Metanephros (tissue), 1 donor: ENCODE data around the gene DGKK. TPM values are rescaled to one million over a fixed set of nuclear protein-coding genes. Genes with fewer than 3 reads are reported as not detected.

Experiments used
- total RNA-seq: library from RNA; depleted of rRNA; stranded (reverse); fragments of >200 nt; gene quantifications from one replicate; pipeline ENCODE4 v1.2.3, GENCODE V29; 2014

DGKK gene, protein sequence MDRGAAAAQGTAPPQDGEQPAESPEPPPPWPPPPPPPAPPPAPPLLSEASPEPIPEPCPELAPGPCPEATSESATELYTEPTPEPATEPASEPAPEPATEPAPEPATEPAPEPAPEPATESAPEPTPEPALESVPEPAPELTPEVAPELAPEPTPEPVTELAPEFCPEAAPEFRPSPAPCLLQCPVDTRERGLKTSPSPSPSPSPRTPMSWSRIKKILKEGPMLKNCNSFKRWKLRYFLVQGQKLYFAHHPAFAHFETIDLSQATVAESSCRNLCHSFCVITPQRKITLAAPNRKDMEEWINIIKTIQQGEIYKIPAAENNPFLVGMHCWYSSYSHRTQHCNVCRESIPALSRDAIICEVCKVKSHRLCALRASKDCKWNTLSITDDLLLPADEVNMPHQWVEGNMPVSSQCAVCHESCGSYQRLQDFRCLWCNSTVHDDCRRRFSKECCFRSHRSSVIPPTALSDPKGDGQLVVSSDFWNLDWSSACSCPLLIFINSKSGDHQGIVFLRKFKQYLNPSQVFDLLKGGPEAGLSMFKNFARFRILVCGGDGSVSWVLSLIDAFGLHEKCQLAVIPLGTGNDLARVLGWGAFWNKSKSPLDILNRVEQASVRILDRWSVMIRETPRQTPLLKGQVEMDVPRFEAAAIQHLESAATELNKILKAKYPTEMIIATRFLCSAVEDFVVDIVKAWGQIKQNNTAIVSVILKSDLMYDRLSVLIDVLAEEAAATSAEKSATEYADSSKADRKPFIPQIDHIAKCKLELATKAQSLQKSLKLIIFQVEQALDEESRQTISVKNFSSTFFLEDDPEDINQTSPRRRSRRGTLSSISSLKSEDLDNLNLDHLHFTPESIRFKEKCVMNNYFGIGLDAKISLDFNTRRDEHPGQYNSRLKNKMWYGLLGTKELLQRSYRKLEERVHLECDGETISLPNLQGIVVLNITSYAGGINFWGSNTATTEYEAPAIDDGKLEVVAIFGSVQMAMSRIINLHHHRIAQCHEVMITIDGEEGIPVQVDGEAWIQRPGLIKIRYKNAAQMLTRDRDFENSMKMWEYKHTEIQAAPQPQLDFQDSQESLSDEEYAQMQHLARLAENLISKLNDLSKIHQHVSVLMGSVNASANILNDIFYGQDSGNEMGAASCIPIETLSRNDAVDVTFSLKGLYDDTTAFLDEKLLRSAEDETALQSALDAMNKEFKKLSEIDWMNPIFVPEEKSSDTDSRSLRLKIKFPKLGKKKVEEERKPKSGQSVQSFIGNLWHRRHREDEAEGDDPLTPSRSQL
- 3.2 TPM for total RNA-seq

DNA sequence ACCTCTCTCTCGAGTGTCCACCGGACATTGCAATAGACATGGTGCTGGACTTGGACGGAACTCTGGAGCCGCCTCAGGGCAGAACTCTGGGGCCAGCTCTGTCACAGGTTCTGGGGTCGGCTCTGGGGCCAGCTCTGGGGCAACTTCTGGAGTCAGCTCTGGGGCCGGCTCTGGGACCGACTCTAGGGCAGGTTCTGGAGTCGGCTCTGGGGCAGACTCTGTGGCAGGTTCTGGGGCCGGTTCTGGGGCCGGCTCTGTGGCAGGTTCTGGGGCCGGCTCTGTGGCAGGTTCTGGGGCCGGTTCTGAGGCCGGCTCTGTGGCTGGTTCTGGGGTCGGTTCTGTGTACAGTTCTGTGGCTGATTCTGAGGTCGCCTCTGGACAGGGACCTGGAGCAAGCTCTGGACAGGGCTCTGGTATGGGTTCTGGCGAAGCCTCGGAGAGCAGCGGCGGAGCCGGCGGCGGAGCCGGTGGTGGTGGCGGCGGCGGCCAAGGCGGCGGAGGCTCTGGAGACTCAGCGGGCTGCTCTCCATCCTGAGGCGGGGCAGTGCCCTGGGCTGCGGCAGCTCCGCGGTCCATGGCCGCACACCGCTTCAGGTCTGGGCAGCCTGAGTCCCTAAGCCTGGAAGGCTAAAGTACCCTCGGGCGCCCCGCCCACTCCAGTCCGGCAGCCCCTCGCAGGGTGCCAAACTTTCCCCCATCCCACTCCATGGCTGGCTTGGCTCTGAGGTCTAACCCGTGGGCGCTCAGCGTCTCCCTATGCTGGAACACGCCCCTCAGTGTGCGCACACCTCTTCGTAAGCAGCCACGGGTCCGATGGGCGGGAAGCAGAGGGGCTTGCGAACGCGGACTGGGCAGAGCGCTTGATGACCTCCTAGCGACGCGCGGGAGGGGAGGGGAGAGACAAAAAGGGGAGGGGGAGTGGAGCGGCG lies at the start of gene DGKK:
Gene DGKK (minus strand): TSS at position 723 of the 929 bp plus-strand sequence. CDS start 147 bp downstream, at position 576.

